ENCODE results near the gene PGLYRP2. TPM values are rescaled to one million over a fixed set of nuclear protein-coding genes. Genes with fewer than 3 reads are reported as not detected.

The PGLYRP2 gene
- polyA plus RNA-seq, 1 donor from 2014 or later = not detected

DNA sequence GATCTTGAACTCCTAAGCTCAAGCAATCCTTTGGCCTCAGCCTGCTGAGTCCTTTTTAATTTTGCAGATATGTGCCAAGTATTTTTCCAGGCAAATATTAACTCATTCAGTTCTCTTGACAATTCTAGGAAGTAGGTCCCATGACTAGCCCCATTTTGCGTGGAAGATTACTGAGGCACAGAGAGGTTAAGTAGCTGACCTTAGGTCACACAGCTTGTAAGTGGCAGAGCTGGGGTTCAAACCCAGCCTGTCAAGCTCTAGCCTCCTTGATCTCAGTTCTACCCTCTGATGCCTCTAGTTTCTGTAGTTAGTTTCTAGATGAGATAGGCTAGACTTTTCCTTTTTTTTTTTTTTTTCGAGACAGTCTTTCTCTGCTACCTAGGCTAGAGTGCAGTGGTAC is 47.1 kb upstream of the PGLYRP2 start:
- Histone ChIP-seq H3K9me2 (ENCODE audit: insufficient read depth, low read length) (no peaks in the 10 kb centered on the region), H3K9me3 (ENCODE audit: low read length) (no peaks in the 10 kb centered on the region), H3F3A (ENCODE audit: insufficient read depth, low read length, poor library complexity, severe bottlenecking) (no peaks in the 10 kb centered on the region), H3K36me3 (ENCODE audit: insufficient read depth, low read length) (no peaks in the 10 kb centered on the region), H4K20me1 (ENCODE audit: insufficient read depth) (no peaks in the 10 kb centered on the region), H3K79me2 (replicated peaks; ENCODE audit: insufficient read depth, low read length) (no peaks in the 10 kb centered on the region), H2AFZ (ENCODE audit: low read depth, low read length) (no peak overlapping the region), H3K27me3 (ENCODE audit: insufficient read depth, low read depth, low read length) (no peaks in the 10 kb centered on the region), H3K27ac (ENCODE audit: low read length) (no peak overlapping the region), H3K4me2 (ENCODE audit: low read length) (no peak overlapping the region), H3K4me3 (ENCODE audit: low read length) (no peak overlapping the region), H3K9ac (ENCODE audit: low read length) (no peak overlapping the region)
- TF ChIP-seq MXI1 (conservative IDR thresholded peaks at IDR 0.05; ENCODE audit: poor library complexity, severe bottlenecking) (no peak), EP300 (conservative IDR thresholded peaks at IDR 0.05; ENCODE audit: poor library complexity, severe bottlenecking) (no peak), EZH2 (IDR thresholded peaks at IDR 0.05; ENCODE audit: borderline replicate concordance, insufficient read depth, low read length, poor library complexity, severe bottlenecking) (no peak), RAD21 (conservative IDR thresholded peaks at IDR 0.05) (no peak), POLR2AphosphoS5 (IDR thresholded peaks at IDR 0.05) (no peak), TAF1 (IDR thresholded peaks at IDR 0.05; ENCODE audit: low read depth) (no peak), SMC3 (conservative IDR thresholded peaks at IDR 0.05; ENCODE audit: poor library complexity) (no peak)
- TF ChIP-seq, protein P1, sequence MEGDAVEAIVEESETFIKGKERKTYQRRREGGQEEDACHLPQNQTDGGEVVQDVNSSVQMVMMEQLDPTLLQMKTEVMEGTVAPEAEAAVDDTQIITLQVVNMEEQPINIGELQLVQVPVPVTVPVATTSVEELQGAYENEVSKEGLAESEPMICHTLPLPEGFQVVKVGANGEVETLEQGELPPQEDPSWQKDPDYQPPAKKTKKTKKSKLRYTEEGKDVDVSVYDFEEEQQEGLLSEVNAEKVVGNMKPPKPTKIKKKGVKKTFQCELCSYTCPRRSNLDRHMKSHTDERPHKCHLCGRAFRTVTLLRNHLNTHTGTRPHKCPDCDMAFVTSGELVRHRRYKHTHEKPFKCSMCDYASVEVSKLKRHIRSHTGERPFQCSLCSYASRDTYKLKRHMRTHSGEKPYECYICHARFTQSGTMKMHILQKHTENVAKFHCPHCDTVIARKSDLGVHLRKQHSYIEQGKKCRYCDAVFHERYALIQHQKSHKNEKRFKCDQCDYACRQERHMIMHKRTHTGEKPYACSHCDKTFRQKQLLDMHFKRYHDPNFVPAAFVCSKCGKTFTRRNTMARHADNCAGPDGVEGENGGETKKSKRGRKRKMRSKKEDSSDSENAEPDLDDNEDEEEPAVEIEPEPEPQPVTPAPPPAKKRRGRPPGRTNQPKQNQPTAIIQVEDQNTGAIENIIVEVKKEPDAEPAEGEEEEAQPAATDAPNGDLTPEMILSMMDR (IDR thresholded peaks at IDR 0.05; ENCODE audit: poor library complexity, severe bottlenecking) = no peak
- TF ChIP-seq, protein P2, sequence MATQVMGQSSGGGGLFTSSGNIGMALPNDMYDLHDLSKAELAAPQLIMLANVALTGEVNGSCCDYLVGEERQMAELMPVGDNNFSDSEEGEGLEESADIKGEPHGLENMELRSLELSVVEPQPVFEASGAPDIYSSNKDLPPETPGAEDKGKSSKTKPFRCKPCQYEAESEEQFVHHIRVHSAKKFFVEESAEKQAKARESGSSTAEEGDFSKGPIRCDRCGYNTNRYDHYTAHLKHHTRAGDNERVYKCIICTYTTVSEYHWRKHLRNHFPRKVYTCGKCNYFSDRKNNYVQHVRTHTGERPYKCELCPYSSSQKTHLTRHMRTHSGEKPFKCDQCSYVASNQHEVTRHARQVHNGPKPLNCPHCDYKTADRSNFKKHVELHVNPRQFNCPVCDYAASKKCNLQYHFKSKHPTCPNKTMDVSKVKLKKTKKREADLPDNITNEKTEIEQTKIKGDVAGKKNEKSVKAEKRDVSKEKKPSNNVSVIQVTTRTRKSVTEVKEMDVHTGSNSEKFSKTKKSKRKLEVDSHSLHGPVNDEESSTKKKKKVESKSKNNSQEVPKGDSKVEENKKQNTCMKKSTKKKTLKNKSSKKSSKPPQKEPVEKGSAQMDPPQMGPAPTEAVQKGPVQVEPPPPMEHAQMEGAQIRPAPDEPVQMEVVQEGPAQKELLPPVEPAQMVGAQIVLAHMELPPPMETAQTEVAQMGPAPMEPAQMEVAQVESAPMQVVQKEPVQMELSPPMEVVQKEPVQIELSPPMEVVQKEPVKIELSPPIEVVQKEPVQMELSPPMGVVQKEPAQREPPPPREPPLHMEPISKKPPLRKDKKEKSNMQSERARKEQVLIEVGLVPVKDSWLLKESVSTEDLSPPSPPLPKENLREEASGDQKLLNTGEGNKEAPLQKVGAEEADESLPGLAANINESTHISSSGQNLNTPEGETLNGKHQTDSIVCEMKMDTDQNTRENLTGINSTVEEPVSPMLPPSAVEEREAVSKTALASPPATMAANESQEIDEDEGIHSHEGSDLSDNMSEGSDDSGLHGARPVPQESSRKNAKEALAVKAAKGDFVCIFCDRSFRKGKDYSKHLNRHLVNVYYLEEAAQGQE (IDR thresholded peaks at IDR 0.05; ENCODE audit: borderline replicate concordance) = no peak

DNA sequence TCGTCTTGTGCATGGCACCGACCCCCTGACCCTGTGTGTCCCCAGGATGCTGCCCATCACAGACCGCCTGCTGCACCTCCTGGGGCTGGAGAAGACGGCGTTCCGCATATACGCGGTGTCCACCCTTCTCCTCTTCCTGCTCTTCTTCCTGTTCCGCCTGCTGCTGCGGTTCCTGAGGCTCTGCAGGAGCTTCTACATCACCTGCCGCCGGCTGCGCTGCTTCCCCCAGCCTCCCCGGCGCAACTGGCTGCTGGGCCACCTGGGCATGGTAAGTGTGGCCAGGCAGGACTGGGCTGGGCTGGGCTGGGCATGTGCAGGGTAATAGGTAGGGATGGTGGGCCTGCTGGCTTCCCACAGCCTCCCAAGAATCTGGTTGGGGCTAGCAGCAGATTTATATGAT is 46.0 kb upstream of the PGLYRP2 start:
- Histone ChIP-seq H2AFZ (ENCODE audit: low read depth, low read length) (no peak overlapping the region), H3F3A (ENCODE audit: insufficient read depth, low read length, poor library complexity, severe bottlenecking) (no peaks in the 10 kb centered on the region), H3K4me2 (ENCODE audit: low read length) (no peak overlapping the region), H3K27me3 (ENCODE audit: insufficient read depth, low read depth, low read length) (no peaks in the 10 kb centered on the region), H3K9ac (ENCODE audit: low read length) (no peak overlapping the region), H3K36me3 (ENCODE audit: insufficient read depth, low read length) (no peaks in the 10 kb centered on the region), H3K4me3 (ENCODE audit: low read length) (no peak overlapping the region), H3K9me2 (ENCODE audit: insufficient read depth, low read length) (no peaks in the 10 kb centered on the region), H3K79me2 (replicated peaks; ENCODE audit: insufficient read depth, low read length) (no peaks in the 10 kb centered on the region), H4K20me1 (ENCODE audit: insufficient read depth) (no peaks in the 10 kb centered on the region), H3K27ac (ENCODE audit: low read length) (no peak overlapping the region), H3K9me3 (ENCODE audit: low read length) (no peaks in the 10 kb centered on the region)
- TF ChIP-seq EZH2 (IDR thresholded peaks at IDR 0.05; ENCODE audit: borderline replicate concordance, insufficient read depth, low read length, poor library complexity, severe bottlenecking) (no peak), POLR2AphosphoS5 (IDR thresholded peaks at IDR 0.05) (no peak), RAD21 (conservative IDR thresholded peaks at IDR 0.05) (no peak), MXI1 (conservative IDR thresholded peaks at IDR 0.05; ENCODE audit: poor library complexity, severe bottlenecking) (no peak), SMC3 (conservative IDR thresholded peaks at IDR 0.05; ENCODE audit: poor library complexity) (no peak), EP300 (conservative IDR thresholded peaks at IDR 0.05; ENCODE audit: poor library complexity, severe bottlenecking) (no peak), TAF1 (IDR thresholded peaks at IDR 0.05; ENCODE audit: low read depth) (no peak)
- TF ChIP-seq, protein P1 (IDR thresholded peaks at IDR 0.05; ENCODE audit: poor library complexity, severe bottlenecking) = no peak
- TF ChIP-seq, protein P2 (IDR thresholded peaks at IDR 0.05; ENCODE audit: borderline replicate concordance) = no peak
